ENCODE data around the gene DNAJA3.

Gene DNAJA3

GRCh38 chr16:4475880-4476788, 50.5 kb downstream of the DNAJA3 start, which contains the start of gene HMOX2:
HMOX2 (plus strand) TSS chr16:4476398; CDS start chr16:4505525, 29,127 bp downstream.
- DNase-seq (ENCODE audit: low spot score), result peak; percentile 98

DNA sequence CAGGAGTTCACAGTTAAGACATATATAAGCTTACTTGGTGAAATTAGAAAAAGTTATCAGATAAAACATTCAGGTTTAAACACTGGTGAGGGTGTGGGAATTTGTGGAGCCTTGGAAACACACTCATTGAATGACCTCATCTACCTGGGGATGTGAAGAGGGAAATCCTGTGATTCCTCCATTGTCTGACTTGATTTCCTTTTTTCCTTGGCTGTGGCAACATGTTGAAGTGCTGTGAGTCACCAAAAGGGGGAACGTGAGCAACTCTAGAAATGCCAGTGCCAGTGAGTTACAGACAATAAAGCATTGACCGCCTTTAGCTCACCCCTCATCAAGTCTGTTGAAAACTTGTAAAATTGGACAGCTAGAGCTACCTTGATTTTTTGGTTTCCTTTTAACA, 52.3 kb downstream of the DNAJA3 start:
- no peak for DNase-seq (ENCODE audit: low spot score)

DNA sequence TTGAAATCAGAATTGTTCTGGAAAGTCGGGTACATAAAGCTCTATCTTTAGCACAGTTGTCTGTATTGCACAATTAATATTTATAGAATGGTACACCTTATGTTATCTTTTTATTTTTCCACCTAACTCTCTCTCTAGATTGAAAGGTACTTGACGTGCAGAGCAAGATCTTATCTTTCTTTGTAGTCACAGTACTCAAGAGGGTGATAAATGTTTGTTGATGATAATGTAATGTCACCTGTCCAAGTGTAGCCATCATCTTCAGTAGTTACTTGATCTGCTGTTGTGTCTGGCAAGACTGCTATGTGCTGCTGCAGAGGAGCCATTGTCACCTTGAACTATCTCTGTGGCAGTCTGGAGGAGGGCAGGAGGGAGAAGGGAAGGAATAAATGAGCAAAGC, 55.9 kb downstream of the DNAJA3 start:
- DNase-seq (ENCODE audit: low spot score), result no peak

- DNase-seq (ENCODE audit: low spot score), result no peak
These were observed 56.3 kb downstream of the DNAJA3 start for GRCh38 chr16:4481963-4482362.

DNA sequence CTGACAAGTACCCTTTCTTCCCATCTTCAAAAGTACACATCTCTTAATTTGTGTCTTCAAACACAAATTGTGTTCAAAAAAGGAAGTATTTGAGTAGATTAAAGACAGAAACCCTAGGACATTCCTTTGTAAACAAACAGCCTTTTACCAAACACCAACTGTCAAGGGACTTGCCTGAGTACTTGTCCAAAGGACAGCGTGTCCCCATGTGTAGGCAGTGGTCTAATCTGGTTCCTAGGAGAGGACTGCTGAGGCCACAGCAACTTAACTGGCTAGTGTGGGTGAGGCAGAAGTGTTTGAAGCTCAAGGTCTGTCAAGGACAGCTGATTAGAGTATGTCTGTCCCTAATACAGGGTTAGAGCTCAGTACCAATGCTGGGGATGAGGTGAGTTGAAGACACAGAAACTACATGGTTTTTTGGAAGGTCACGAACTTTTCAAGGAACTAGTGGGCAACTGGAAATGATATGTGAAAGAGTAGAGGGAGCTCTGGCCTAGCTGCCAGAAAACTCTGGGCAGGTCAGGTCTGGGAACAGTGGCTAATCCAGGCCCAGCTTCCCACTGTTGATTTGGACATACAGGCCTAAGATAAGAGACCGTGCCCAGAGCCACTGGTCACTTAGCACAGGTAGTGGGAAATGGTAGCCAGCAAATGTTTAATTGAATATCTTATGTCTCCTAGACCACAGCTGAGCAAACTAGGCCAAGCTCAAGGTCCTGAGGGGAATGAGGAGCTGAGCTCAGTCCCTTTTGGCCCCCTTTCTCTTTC, 60.6 kb downstream of the DNAJA3 start:
- no peak for DNase-seq (ENCODE audit: low spot score)

DNA sequence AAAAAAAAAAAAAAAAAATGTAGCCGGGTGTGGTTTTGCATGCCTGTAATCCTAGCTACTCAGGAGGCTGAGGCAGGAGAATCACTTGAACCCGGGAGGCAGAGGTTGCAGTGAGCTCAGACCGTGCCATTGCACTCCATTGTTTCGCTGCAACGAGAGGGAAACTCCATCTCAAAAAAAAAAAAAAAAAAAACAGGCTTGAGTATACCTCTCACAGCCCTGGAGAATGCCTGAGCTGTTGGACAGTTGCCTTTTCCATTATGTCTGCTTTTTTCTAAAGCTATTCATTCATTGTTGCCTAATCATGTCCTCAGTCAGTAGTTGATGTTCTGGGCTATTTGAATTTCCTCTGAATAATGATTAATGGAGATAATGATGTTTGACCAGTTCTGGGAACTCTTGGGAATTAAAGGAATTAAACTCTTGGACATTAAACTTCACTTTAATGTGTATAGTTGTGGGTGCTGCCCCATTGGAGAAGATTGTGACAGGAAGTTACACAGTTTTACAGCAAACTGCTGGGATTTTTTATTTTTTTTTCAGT, 62.4 kb downstream of the DNAJA3 start:
- DNase-seq (ENCODE audit: low spot score), result peak; percentile 50

GRCh38 chr16:4488499-4488967, 62.9 kb downstream of the DNAJA3 start:
- no peak for DNase-seq (ENCODE audit: low spot score)

DNA sequence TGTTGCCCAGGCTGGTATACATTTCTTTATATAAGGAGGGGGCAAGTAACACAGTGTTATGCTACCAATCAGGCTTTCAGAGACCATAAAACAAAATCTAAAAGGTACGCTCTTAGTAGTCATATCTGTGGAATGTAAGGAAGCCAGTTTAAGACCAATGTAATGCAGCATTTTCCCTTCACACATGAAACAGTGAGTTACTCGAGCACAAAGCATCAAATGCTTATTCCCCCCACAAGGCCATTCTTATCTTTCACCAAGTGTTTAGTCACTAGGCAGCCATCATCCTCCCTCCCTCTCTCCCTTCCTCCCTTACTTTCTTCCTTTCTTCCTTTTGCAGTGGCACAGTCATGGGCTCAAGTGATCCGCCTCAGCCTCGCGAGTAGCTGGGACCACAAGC, 63.4 kb downstream of the DNAJA3 start:
- DNase-seq (ENCODE audit: low spot score), result peak; percentile 57

GRCh38 chr16:4491898-4492297, 66.2 kb downstream of the DNAJA3 start:
- DNase-seq (ENCODE audit: low spot score), result no peak

DNA sequence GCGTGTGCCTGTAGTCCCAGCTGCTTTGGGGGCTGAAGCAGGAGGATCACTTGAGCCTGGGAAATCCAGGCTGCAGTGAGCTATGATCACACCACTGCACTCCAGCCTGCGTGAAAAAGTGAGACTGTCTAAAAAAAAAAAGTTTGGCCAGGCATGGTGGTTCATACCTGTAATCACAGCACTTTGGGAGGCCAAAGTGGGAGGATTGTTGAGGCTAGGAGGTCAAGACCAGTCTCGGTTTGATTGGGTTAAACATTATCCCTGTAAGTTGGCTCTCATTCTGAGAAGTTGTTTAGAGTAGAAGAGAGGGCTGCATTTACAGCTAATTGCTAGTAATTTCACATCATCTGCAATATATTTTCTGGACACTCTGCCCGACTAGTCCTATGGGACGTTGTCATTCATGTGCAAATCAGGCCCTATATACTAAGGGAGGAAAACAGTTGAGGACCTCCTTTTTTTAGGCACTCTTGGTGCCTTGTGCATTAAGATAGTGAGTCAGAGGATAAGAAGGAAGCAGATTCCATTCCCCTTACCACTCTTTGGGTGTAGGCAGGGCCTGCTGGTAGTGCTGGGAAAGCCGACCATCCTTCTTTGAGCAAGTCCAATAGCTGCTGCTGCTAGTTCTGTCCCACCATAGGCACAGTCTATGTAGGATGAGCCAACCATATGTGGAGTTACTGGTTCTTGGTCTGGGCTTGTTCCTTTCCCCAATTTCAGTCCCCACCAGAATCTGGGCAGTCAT, 69.2 kb downstream of the DNAJA3 start:
- DNase-seq (ENCODE audit: low spot score), result peak; percentile 68

DNA sequence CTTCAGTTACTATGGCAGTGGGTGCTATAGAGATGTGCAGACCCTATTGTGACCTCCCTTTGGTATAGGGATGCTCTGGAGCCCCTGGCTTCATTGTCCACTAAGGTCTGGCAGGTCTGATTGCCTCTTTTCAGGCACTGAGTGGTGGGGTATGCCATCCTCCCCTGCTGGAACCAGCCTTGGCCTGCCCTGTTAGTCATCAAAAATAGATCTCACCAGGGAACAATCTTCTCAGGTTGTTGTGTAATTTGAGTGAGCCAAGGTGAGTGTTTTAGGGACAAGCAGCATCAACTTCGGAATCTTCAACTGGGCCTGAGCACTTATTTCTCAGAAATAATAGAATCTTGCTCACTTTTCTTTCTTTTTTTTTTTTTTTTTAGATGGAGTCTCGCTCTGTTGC, 70.1 kb downstream of the DNAJA3 start:
- no peak for DNase-seq (ENCODE audit: low spot score)

DNA sequence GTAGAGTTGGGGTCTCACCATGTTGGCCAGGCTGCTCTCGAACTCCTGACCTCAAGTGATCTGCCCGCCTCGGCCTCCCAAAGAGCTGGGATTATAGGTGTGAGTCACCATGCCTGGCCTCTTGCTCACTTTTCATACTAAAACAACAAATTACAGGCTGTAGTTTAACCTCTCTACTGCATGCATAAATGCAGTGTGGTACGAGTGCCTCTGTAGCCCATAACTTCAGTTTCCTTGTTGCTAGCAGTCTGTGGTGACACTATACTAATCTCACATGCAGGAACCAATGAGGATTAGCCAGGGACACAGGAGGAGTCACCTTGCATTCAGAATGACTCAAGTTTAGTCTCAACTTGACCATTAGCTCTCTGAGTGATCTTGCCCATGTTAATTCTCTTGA, 70.6 kb downstream of the DNAJA3 start:
- no peak for DNase-seq (ENCODE audit: low spot score)

- no peak for DNase-seq (ENCODE audit: low spot score)
These were observed 73.0 kb downstream of the DNAJA3 start for GRCh38 chr16:4498546-4499195.

DNA sequence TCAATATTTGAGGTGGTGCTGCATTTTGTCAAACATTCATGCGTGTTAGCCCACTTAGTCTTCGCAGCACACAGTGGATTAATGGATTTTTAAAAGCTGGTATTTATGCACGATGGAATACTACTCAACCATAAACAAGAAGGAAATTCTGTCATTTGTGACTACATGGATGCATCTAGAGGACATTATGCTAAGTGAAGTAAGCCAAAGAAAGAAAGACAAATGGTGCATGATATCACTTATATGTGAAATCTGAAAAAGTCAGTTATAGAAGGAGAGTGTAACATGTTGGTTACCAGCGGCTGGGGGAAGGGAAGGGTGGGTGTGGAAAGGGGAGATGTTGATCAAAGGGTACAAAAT, 73.5 kb downstream of the DNAJA3 start:
- no peak for DNase-seq (ENCODE audit: low spot score)

DNA sequence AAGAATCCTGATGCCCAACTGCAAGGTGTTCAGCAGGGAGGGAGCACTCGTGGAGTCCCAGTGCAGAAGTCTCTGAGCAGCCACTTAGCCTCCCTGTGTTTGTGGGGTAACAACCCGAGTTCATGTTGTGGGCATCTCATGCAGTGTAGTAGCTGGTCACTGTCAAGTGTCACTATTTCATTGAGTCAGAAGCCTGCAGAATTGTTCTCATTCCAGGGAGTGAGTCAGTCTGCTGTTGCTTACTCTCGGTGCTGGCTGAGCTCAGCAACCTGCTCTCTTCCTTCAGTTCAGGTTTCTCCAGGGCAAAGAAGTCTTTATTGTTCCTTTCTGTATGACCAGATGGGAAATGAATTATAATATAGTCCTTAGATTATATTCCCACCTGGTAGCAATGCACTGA, 74.6 kb downstream of the DNAJA3 start:
- DNase-seq (ENCODE audit: low spot score), result peak; percentile 93

- DNase-seq (ENCODE audit: low spot score), result peak; percentile 54
These were observed 75.4 kb downstream of the DNAJA3 start for GRCh38 chr16:4501071-4501478.

- no peak for DNase-seq (ENCODE audit: low spot score)
These were observed 79.9 kb downstream of the DNAJA3 start for GRCh38 chr16:4505356-4506147.

All from AG20443 (cell line).